ENCODE data around the gene ATP7B.
"Not testable (repeated sequence)": the region's sequence is repeated elsewhere in the genome, so short reads cannot be mapped to it uniquely, and the experiment has no call there.

The ATP7B gene

GRCh38 chr13:52006523-52007245 lies 4.6 kb downstream of the ATP7B start:
- DNase-seq (ENCODE audit: low spot score): no peak

- DNase-seq (ENCODE audit: low spot score): no peak
Measured at GRCh38 chr13:52005841-52006522, 5.3 kb downstream of the ATP7B start.

- DNase-seq (ENCODE audit: low spot score): no peak
Measured at GRCh38 chr13:52004511-52005170, 6.6 kb downstream of the ATP7B start.

- DNase-seq (ENCODE audit: low spot score): peak; percentile 36
Measured at GRCh38 chr13:52003541-52003940, 7.7 kb downstream of the ATP7B start.

GRCh38 chr13:52002361-52002760 lies 8.9 kb downstream of the ATP7B start:
- DNase-seq (ENCODE audit: low spot score): no peak

GRCh38 chr13:52001120-52001731 lies 10.0 kb downstream of the ATP7B start:
- DNase-seq (ENCODE audit: low spot score): peak; percentile 58

- no peak for DNase-seq (ENCODE audit: low spot score)
Measured at GRCh38 chr13:51999921-52000320, 11.3 kb downstream of the ATP7B start.

GRCh38 chr13:51999510-51999911 lies 11.7 kb downstream of the ATP7B start:
- no peak for DNase-seq (ENCODE audit: low spot score)

GRCh38 chr13:51998723-51999509 lies 12.3 kb downstream of the ATP7B start:
- peak; percentile 25 for DNase-seq (ENCODE audit: low spot score)

GRCh38 chr13:51997641-51998330 lies 13.5 kb downstream of the ATP7B start:
- DNase-seq (ENCODE audit: low spot score): peak; percentile 42

- DNase-seq (ENCODE audit: low spot score): no peak
Measured at GRCh38 chr13:51997186-51997585, 14.1 kb downstream of the ATP7B start.

GRCh38 chr13:51996641-51997040 lies 14.6 kb downstream of the ATP7B start:
- no peak for DNase-seq (ENCODE audit: low spot score)

- no peak for DNase-seq (ENCODE audit: low spot score)
Measured at GRCh38 chr13:51995677-51996551, 15.3 kb downstream of the ATP7B start.

- DNase-seq (ENCODE audit: low spot score): no peak
Measured at GRCh38 chr13:51993713-51994112, 17.5 kb downstream of the ATP7B start.

- DNase-seq (ENCODE audit: low spot score): no peak
Measured at GRCh38 chr13:51988988-51989618, 22.1 kb downstream of the ATP7B start.

- not testable (repeated sequence) for DNase-seq (ENCODE audit: low spot score)
Measured at GRCh38 chr13:51984904-51985303, 26.3 kb downstream of the ATP7B start.

- not testable (repeated sequence) for DNase-seq (ENCODE audit: low spot score)
Measured at GRCh38 chr13:51983292-51983691, 28.0 kb downstream of the ATP7B start.

- no peak for DNase-seq (ENCODE audit: low spot score)
Measured at GRCh38 chr13:51981355-51981754, 29.9 kb downstream of the ATP7B start.

GRCh38 chr13:51980908-51981307 lies 30.3 kb downstream of the ATP7B start:
- DNase-seq (ENCODE audit: low spot score): no peak

Measured in SK-N-DZ (cell line).